HFFc6 (cell line): ENCODE results near the gene IL25. TPM values are rescaled to one million over a fixed set of nuclear protein-coding genes. Genes with fewer than 3 reads are reported as not detected.
"Not testable (repeated sequence)": the region's sequence is repeated elsewhere in the genome, so short reads cannot be mapped to it uniquely, and the experiment has no call there.

Experiments used
- DNase-seq: peaks from one replicate; pipeline ENCODE4 v3.0.0-alpha.2; 2018
- H3K27ac Mint-ChIP-seq: 2 replicates; pipeline ENCODE4 v1.8.0; 2020; ENCODE audit warnings: mild to moderate bottlenecking, mixed read lengths
- H3K27me3 Mint-ChIP-seq: 2 replicates; pipeline ENCODE4 v1.8.0; 2021; ENCODE audit warnings: mild to moderate bottlenecking, moderate library complexity, mixed read lengths; ENCODE audit not compliant: insufficient read depth
- H3K36me3 Mint-ChIP-seq: 2 replicates; pipeline ENCODE4 v1.8.0; 2021; ENCODE audit warnings: low read depth, mixed read lengths
- H3K4me1 Mint-ChIP-seq: 2 replicates; pipeline ENCODE4 v1.8.0; 2020; ENCODE audit warnings: low read depth, mixed read lengths
- H3K4me3 Mint-ChIP-seq: 2 replicates; pipeline ENCODE4 v1.8.0; 2020; ENCODE audit warnings: mild to moderate bottlenecking, moderate library complexity, mixed read lengths
- H3K9me3 Mint-ChIP-seq: 2 replicates; pipeline ENCODE4 v1.8.0; 2020; ENCODE audit warnings: mild to moderate bottlenecking, mixed read lengths
- total RNA-seq, 6 experiments: library from RNA; stranded (reverse); fragmentation: NEBNext Ultra II Directional; extraction: Animal tissue kit (Norgen Biotek cat#: 25700); gene quantifications; 2 replicates in 1 of 6; 3 replicates in 5 of 6; pipeline ENCODE4 v1.2.3, GENCODE V29; 2021
- TF ChIP-seq, protein P1 (sequence below): fragments of 200-600 bp; sonication (generic); IDR thresholded peaks from 2 replicates; pipeline ENCODE4 v1.5.0; 2021; ENCODE audit warnings: antibody characterized with exemption, mild to moderate bottlenecking

IL25 gene
- total RNA-seq, 6 experiments from 2014 or later: not detected

DNA sequence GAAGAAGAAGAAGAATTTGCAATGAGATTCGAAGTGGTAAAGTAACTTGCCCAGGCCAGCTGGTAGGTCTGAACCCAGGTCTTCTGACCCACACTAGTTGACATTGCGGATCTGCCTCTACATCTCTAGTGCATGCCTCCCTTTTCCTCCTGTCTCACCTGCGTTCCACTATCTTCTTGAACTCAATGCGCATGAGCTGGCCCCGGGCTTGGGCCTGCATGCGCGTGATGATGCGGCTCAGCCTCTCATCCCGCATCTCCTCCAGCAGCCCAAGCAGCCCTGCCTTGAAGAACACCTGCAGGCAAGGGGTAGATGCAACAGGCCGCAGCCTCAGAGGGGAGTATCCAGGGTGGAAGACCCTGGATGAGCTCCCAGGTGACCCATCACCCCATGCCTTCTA, 23.5 kb downstream of the IL25 start:
- H3K4me1 Mint-ChIP-seq: no peaks in the 10 kb centered on the region
- TF ChIP-seq, protein P1, sequence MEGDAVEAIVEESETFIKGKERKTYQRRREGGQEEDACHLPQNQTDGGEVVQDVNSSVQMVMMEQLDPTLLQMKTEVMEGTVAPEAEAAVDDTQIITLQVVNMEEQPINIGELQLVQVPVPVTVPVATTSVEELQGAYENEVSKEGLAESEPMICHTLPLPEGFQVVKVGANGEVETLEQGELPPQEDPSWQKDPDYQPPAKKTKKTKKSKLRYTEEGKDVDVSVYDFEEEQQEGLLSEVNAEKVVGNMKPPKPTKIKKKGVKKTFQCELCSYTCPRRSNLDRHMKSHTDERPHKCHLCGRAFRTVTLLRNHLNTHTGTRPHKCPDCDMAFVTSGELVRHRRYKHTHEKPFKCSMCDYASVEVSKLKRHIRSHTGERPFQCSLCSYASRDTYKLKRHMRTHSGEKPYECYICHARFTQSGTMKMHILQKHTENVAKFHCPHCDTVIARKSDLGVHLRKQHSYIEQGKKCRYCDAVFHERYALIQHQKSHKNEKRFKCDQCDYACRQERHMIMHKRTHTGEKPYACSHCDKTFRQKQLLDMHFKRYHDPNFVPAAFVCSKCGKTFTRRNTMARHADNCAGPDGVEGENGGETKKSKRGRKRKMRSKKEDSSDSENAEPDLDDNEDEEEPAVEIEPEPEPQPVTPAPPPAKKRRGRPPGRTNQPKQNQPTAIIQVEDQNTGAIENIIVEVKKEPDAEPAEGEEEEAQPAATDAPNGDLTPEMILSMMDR: no peak
- no peaks in the 10 kb centered on the region for H3K36me3 Mint-ChIP-seq
- no peak overlapping the region for H3K4me3 Mint-ChIP-seq
- no peak for DNase-seq
- no peak overlapping the region for H3K27ac Mint-ChIP-seq
- H3K27me3 Mint-ChIP-seq: peaks cover 65% of the 10 kb centered on the region
- no peaks in the 10 kb centered on the region for H3K9me3 Mint-ChIP-seq

DNA sequence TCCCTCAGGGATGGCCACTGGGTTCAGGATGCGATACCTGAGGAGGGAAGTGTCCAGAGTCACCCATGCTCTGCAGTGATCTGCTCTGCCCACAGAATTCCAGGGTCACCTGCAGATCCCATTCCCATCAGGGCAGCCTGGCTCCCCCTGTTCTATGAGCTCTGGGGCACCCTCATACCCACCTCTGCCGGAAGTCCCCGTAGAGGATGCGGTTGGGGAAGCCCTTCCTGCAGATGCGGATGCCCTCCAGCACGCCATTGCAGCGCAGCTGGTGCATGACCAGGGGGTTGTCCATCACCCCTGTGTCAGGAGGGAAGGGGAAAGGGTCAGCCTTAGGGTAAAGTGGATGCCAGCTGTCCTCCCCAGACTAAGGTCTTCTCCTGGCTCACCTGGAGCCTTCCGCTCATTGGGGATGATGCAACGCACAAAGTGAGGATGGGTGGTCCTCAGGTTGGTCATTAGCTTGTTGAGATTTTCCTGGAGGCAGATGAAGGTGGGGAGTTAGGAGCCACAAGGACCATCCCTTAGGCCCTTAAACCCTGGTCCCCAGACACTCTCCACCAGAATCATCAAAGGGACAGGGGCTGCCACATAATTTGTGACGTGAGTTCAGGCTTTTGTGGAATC, 24.3 kb downstream of the IL25 start:
- H3K9me3 Mint-ChIP-seq: no peaks in the 10 kb centered on the region
- DNase-seq: no peak
- TF ChIP-seq, protein P1: no peak
- no peaks in the 10 kb centered on the region for H3K36me3 Mint-ChIP-seq
- no peak overlapping the region for H3K4me3 Mint-ChIP-seq
- H3K27me3 Mint-ChIP-seq: peaks cover 66% of the 10 kb centered on the region
- no peak overlapping the region for H3K27ac Mint-ChIP-seq
- no peaks in the 10 kb centered on the region for H3K4me1 Mint-ChIP-seq

DNA sequence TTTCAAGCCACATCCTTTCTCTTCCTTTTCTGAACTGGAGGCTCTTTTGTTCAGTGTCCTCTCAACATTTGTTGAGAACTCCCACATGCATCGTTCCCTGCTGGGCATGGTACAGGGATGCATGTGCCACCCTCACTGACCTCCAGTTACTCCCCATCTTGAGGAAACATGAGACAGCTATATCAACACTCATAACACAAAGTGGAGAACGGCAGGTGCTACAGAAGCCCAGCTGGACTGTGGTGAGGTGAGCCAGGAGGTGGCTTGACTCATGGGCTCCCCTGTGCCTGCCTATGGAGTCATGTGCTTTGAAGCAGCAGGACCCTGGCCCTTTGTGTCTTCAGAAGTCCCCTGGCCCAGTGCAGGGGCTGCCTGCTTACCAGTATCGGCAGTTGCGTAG, 25.7 kb downstream of the IL25 start:
- no peak overlapping the region for H3K27ac Mint-ChIP-seq
- H3K9me3 Mint-ChIP-seq: no peaks in the 10 kb centered on the region
- no peaks in the 10 kb centered on the region for H3K36me3 Mint-ChIP-seq
- no peaks in the 10 kb centered on the region for H3K4me1 Mint-ChIP-seq
- TF ChIP-seq, protein P1: no peak
- no peak for DNase-seq
- peaks cover 65% of the 10 kb centered on the region for H3K27me3 Mint-ChIP-seq
- no peak overlapping the region for H3K4me3 Mint-ChIP-seq

DNA sequence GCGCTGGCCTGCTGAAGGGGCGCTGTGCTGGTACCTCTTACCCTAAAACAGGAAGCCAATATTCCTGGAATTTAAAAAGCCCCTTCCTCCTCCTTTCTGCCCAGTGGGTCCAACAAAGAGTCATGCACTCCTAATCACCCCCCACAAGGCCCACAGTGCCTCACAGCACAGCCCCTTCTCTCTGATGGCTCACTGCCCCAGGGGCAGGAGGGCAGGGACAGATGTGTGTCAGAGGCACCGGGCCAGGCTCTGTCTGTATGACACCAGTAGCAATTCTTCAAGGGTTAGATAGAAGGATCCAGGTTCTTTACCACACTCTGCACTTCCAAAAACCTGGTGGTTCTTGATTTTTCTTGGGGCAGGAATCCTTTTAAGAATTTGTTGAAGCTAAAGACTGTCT, 26.5 kb downstream of the IL25 start:
- DNase-seq: no peak
- Mint-ChIP-seq H3K36me3 (no peaks in the 10 kb centered on the region), H3K4me1 (no peaks in the 10 kb centered on the region), H3K27me3 (peaks cover 66% of the 10 kb centered on the region), H3K9me3 (no peaks in the 10 kb centered on the region), H3K4me3 (no peak overlapping the region), H3K27ac (no peak overlapping the region)
- TF ChIP-seq, protein P1: no peak

DNA sequence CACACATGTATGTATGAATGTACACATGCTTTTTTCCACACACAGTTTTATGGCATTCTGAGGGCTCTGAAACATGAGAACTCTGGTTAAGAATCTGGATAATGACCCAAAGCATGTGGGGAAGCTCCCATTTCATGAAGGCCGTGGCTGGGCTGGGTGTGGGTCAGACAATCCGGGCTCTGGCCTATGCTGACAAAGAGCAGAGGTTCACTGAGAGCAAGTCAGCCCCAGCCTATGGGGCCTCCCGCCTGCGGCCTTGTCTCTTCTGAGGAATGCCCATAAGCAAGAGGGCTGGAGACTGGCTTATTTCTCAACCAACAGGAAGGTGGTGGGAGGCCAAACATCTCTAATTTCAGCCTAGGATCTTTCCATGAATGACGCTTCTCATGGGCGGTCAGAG, 27.0 kb downstream of the IL25 start:
- H3K9me3 Mint-ChIP-seq: no peaks in the 10 kb centered on the region
- H3K36me3 Mint-ChIP-seq: no peaks in the 10 kb centered on the region
- no peak for DNase-seq
- peaks cover 62% of the 10 kb centered on the region for H3K27me3 Mint-ChIP-seq
- no peak overlapping the region for H3K4me3 Mint-ChIP-seq
- TF ChIP-seq, protein P1: no peak
- no peaks in the 10 kb centered on the region for H3K4me1 Mint-ChIP-seq
- H3K27ac Mint-ChIP-seq: no peak overlapping the region

DNA sequence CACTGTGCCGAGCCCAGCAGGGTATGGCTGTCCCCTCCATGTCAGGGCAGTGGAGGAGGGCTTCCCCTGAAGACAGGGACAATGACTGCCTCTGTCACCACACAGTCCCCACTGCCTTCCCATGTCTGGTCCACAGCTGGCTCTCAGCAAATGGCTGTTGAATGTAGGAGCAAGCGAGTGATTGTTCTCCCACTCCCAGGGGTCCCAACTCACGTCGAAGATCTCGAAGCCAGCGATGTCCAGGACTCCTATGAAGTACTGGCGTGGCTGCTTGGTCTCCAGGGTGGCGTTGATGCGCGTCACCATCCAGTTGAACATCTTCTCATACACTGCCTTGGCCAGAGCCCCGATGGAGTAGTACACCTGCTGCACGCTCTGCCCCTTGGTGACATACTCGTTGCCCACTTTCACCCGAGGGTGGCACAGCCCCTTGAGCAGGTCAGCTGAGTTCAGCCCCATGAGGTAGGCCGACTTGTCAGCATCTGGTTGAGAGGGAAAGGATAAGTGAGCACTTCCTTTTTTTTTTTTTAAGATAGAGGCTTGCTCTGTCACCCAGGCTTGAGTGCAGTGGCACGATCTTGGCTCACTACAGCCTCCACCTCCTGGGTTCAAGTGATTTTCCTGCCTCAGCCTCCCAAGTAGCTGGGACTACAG, 28.0 kb downstream of the IL25 start:
- not testable (repeated sequence) for H3K4me3 Mint-ChIP-seq, H3K36me3 Mint-ChIP-seq, DNase-seq, H3K27ac Mint-ChIP-seq, H3K9me3 Mint-ChIP-seq, H3K4me1 Mint-ChIP-seq
- peaks cover 66% of the 10 kb centered on the region for H3K27me3 Mint-ChIP-seq
